K562 (cell line): ENCODE results near the gene LRRC51. TPM values are rescaled to one million over a fixed set of nuclear protein-coding genes. Genes with fewer than 3 reads are reported as not detected.
A peak's percentile ranks its signal among the peaks of the same experiment; 100 is the strongest.

ENCODE experiments used
- ATAC-seq: fragments of 200-7000 bp; cut with Tn5 transposase; 3 replicates; pipeline ENCODE4 v1.9.1; 2020; ENCODE audit warnings: moderate library complexity
- BruUV-seq: library from RNA; stranded (reverse); fragments of 400-500 nt; replicated peaks from 2 replicates; lab custom pipeline; 2021; lab: Mats Ljungman, UMichigan
- CTCF ChIA-PET: fragments of 300-600 bp; formaldehyde crosslinking; extraction: SDS; loops from one replicate; lab custom pipeline; 2021; ENCODE audit warnings: low intra/inter-chr PET ratio; lab: Yijun Ruan, JAX
- POLR2A ChIA-PET: fragments of 300-600, 350-650 bp; sonication (Branson Sonifier 250); formaldehyde crosslinking; extraction: SDS; loops from one replicate; lab custom pipeline; 2021; ENCODE audit warnings: antibody characterized with exemption, inconsistent platforms; lab: Yijun Ruan, JAX
- DNase-seq, 4 experiments: peaks; one replicate each; pipeline versions ENCODE4 v3.0.0 to v3.0.0-alpha.2; 2011 to 2018; ENCODE audit warnings: low spot score in 3 of 4, mixed read lengths in 3 of 4; ENCODE audit errors: extremely low read depth in 1 of 4
- FAIRE-seq: peaks from 2 replicates; lab custom pipeline; 2011; peaks lifted over from hg19 to GRCh38; lab: Jason Lieb, UNC
- H2AFZ ChIP-seq: 2 replicates; pipeline ENCODE4 v1.6.0; 2011; ENCODE audit warnings: low read depth, low read length, control low read depth, inconsistent platforms
- H3K27ac ChIP-seq: fragments of 200-600 bp; 3 replicates; pipeline ENCODE4 v1.8.0; 2011; ENCODE audit warnings: low read depth, mild to moderate bottlenecking, control low read depth, inconsistent platforms, low read length, moderate library complexity, mixed read lengths; ENCODE audit errors: extremely low read depth
- H3K27me3 ChIP-seq, 2 experiments: fragments of 300-600 bp in 1 of 2; 2 replicates in 1 of 2; 3 replicates in 1 of 2; pipeline versions ENCODE4 v1.6.0 to v1.8.0; 2011; ENCODE audit warnings: inconsistent platforms in 2 of 2, low read length in 2 of 2, mild to moderate bottlenecking in 1 of 2, mixed read lengths in 1 of 2, moderate library complexity in 1 of 2; ENCODE audit not compliant: control insufficient read depth in 2 of 2, insufficient read depth in 2 of 2
- H3K36me3 ChIP-seq: fragments of 300-600 bp; 3 replicates; pipeline ENCODE4 v1.8.0; 2011; ENCODE audit warnings: mild to moderate bottlenecking, low read length, inconsistent platforms; ENCODE audit not compliant: control insufficient read depth, insufficient read depth
- H3K4me1 ChIP-seq, 2 experiments: fragments of 200-600 bp in 1 of 2; replicated peaks in 1 of 2; 2 replicates in 1 of 2; 3 replicates in 1 of 2; pipeline versions ENCODE4 v1.5.1 to v1.8.0; 2011; ENCODE audit warnings: inconsistent platforms in 2 of 2, low read length in 2 of 2, mild to moderate bottlenecking in 1 of 2, mixed read lengths in 1 of 2, moderate library complexity in 1 of 2; ENCODE audit not compliant: control insufficient read depth in 2 of 2, insufficient read depth in 2 of 2
- H3K4me2 ChIP-seq: 2 replicates; pipeline ENCODE4 v1.6.1; 2011; ENCODE audit warnings: low read length, control low read depth, inconsistent platforms, mixed read lengths; ENCODE audit not compliant: insufficient read depth
- H3K4me3 ChIP-seq: fragments of 200-600 bp; sonication (generic), shearing (Covaris generic); 2 replicates; pipeline ENCODE4 v1.5.1; 2016; ENCODE audit warnings: control low read depth, inconsistent platforms
- H3K79me2 ChIP-seq: fragments of 200-600 bp; 3 replicates; pipeline ENCODE4 v1.8.0; 2011; ENCODE audit warnings: low read length, inconsistent platforms; ENCODE audit not compliant: control insufficient read depth, insufficient read depth
- H3K9ac ChIP-seq, 2 experiments: 2 replicates each; pipeline versions ENCODE4 v1.6.0 to v1.6.1; 2011; ENCODE audit warnings: low read depth in 2 of 2, low read length in 2 of 2, control low read depth in 1 of 2, inconsistent platforms in 1 of 2, mild to moderate bottlenecking in 1 of 2, mixed read lengths in 1 of 2; ENCODE audit not compliant: insufficient read depth in 1 of 2
- H3K9me1 ChIP-seq: one replicate; pipeline ENCODE4 v1.6.0; 2011; ENCODE audit warnings: inconsistent platforms, mild to moderate bottlenecking, low read length, moderate library complexity; ENCODE audit not compliant: control insufficient read depth, insufficient read depth
- H3K9me3 ChIP-seq: replicated peaks from 2 replicates; pipeline ENCODE4 v1.5.1; 2011; ENCODE audit warnings: low read depth, low read length, inconsistent platforms; ENCODE audit not compliant: control insufficient read depth, insufficient read depth
- H4K20me1 ChIP-seq: replicated peaks from 2 replicates; pipeline ENCODE4 v1.6.1; 2011; ENCODE audit warnings: low read length, inconsistent platforms, mixed read lengths; ENCODE audit not compliant: control insufficient read depth, insufficient read depth
- GTF2E2 ChIP-seq: fragments of 200-800 bp; sonication (Bioruptor generic); IDR thresholded peaks from 2 replicates; pipeline ENCODE4 v1.6.1; 2016; ENCODE audit warnings: missing genetic modification characterization, missing compliant biosample characterization
- HSF4 ChIP-seq: fragments of 250-450 bp; sonication (Bioruptor Pico); IDR thresholded peaks from 2 replicates; pipeline ENCODE4 v2.1.2; 2022; ENCODE audit warnings: mild to moderate bottlenecking, moderate library complexity, borderline replicate concordance
- NR1H2 ChIP-seq: sonication (generic); formaldehyde crosslinking; IDR thresholded peaks from 2 replicates; pipeline ENCODE4 v1.4.0; 2020; ENCODE audit warnings: mild to moderate bottlenecking, missing genetic modification reagents
- WHSC1 ChIP-seq: IDR thresholded peaks from one replicate; pipeline ENCODE4 v1.6.1; 2012; ENCODE audit warnings: low read length, control low read depth, inconsistent platforms
- WGBS: fragments of 100-300 bp; shearing (Covaris generic); methylation state at CpG from one replicate; pipeline ENCODE4 v1.1.6; 2016; ENCODE audit warnings: low coverage, mixed read lengths; ENCODE audit not compliant: insufficient coverage; ENCODE audit errors: missing lambda C conversion rate; 5-methylcytosine and 5-hydroxymethylcytosine counted together
- in situ Hi-C: fragments of 300-500 bp; cut with MboI; formaldehyde crosslinking; loops from 4 replicates; pipeline ENCODE4 v1.15.0; 2018; ENCODE audit warnings: inconsistent platforms, mixed read lengths
- intact Hi-C: fragments of 100-400 bp; cut with micrococcal nuclease; formaldehyde crosslinking; loops from 2 replicates; pipeline ENCODE4 v1.14.2; 2022
- polyA plus RNA-seq, 8 experiments: library from polyadenylated mRNA; depleted of rRNA in 4 of 8; stranded (reverse) in 5 of 8; unstranded in 3 of 8; fragments of >200 nt; fragmentation: Nextera tagmentation in 2 of 8; fragmentation: Illumina TruSeq in 1 of 8; extraction: Ambion mirVana in 2 of 8; extraction: Trizol in 1 of 8; gene quantifications; 2 replicates each; pipeline versions ENCODE4 v1.2.1 to v1.2.3, GENCODE V29; 2011 to 2014; ENCODE audit warnings: inconsistent platforms in 1 of 8, missing spikeins in 1 of 8
- total RNA-seq, 7 experiments: library from RNA; depleted of rRNA in 6 of 7; stranded (reverse); fragments of >200 nt in 6 of 7; fragmentation: Illumina TruSeq in 2 of 7; extraction: Trizol in 2 of 7; gene quantifications; 2 replicates each; pipeline versions ENCODE4 v1.2.1 to v1.2.3, GENCODE V29; 2011 to 2021; ENCODE audit warnings: low replicate concordance in 1 of 7
- TF ChIP-seq, protein P1 (sequence below): fragments of 250-450 bp; sonication (Bioruptor Pico); IDR thresholded peaks from 2 replicates; pipeline ENCODE4 v1.8.0; 2021; ENCODE audit warnings: moderate library complexity, mild to moderate bottlenecking, inconsistent platforms
- TF ChIP-seq, protein P2 (sequence below), 3 experiments: fragments of 200-800 bp in 1 of 3; sonication (Bioruptor generic) in 1 of 3; sonication (generic) in 1 of 3; formaldehyde crosslinking in 1 of 3; IDR thresholded peaks; 2 replicates each; pipeline versions ENCODE4 v1.6.1 to v1.8.0; 2016 to 2022; ENCODE audit warnings: mild to moderate bottlenecking in 2 of 3, missing compliant biosample characterization in 2 of 3, missing genetic modification characterization in 2 of 3, missing genetic modification reagents in 1 of 3
- TF ChIP-seq, protein P3 (sequence below): fragments of 450-650 bp; IDR thresholded peaks from 2 replicates; pipeline ENCODE4 v1.6.1; 2016; ENCODE audit warnings: low read depth, mild to moderate bottlenecking, moderate library complexity

LRRC51 gene
- total and polyA plus RNA-seq, 9 of the 15 experiments (the other 6 are each of a cell fraction or from before 2014, with no cell fraction given): 4.7 to 10.6 (median 5.6) TPM

DNA sequence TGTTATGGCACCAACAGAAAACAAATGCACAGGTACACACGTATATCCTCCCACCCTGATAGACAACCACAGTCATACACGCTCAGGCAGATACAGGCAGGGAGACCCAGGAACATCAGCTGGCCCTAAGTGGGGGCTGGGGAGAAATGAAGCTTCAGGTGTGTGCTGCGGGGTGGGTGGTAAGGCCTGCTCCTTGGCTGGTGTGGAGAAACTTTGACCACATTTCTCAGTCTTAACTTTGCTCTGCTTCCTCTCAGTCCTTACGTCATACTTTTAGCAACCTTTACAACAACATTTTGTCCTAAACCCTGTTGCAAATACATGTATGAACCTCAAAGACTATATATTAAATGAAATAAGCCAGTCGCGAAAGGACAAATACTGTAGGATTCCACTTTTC, 38.5 kb downstream of the LRRC51 start:
- 73% methylated on average over 6 of the region's 6 CpGs for WGBS
- BruUV-seq: no TSS peak
- H3K27ac ChIP-seq: peak overlapping the region; percentile 64; the same call in 1 of the 3 replicates
- peak overlapping the region; percentile 78 for H2AFZ ChIP-seq
- no peaks in the 10 kb centered on the region for H3K36me3 ChIP-seq
- POLR2A ChIA-PET: interaction anchor here (1.1 to 1.6 kb wide), 3 partner anchors 11 to 71 kb away, joined by 3 to 5 read pairs (median 4); no protein-coding TSS in a partner anchor
- FAIRE-seq (no peak), ATAC-seq (peak; percentile 40), DNase-seq (no peak)
- in situ Hi-C loops (no loop called here), intact Hi-C loops (no loop called here)
- no peaks in the 10 kb centered on the region for H4K20me1 ChIP-seq
- no peak overlapping the region; the same call in 1 of the 2 replicates for H3K4me2 ChIP-seq
- H3K4me3 ChIP-seq: no peak overlapping the region
- TF ChIP-seq, protein P1, sequence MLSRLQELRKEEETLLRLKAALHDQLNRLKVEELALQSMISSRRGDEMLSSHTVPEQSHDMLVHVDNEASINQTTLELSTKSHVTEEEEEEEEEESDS (CRISPR knock-in tag): no peak
- TF ChIP-seq HSF4 (CRISPR knock-in tag) (no peak), WHSC1 (no peak), GTF2E2 (no peak), NR1H2 (CRISPR knock-in tag) (no peak)
- TF ChIP-seq, protein P2, sequence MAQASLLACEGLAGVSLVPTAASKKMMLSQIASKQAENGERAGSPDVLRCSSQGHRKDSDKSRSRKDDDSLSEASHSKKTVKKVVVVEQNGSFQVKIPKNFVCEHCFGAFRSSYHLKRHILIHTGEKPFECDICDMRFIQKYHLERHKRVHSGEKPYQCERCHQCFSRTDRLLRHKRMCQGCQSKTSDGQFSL (CRISPR knock-in tag; IDR thresholded peaks at IDR 0.05): no peak
- TF ChIP-seq, protein P2 (tag; IDR thresholded peaks at IDR 0.05): no peak
- TF ChIP-seq, protein P3, sequence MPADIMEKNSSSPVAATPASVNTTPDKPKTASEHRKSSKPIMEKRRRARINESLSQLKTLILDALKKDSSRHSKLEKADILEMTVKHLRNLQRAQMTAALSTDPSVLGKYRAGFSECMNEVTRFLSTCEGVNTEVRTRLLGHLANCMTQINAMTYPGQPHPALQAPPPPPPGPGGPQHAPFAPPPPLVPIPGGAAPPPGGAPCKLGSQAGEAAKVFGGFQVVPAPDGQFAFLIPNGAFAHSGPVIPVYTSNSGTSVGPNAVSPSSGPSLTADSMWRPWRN: no peak
- peak overlapping the region; percentile 28 to 83; a peak in 2 of 4 replicates for H3K9ac ChIP-seq
- no peaks in the 10 kb centered on the region for H3K27me3 ChIP-seq
- H3K4me1 ChIP-seq: peaks cover 29 to 47% of the 10 kb centered on the region in 2 experiments
- H3K79me2 ChIP-seq: no peaks in the 10 kb centered on the region
- CTCF ChIA-PET: no interaction called here
- no peaks in the 10 kb centered on the region for H3K9me3 ChIP-seq
- H3K9me1 ChIP-seq: no peaks in the 10 kb centered on the region
